MM.1S (cell line): ENCODE data around the gene GNG10.

Source experiments
- CTCF ChIP-seq: fragments of 300-600 bp; sonication (generic); IDR thresholded peaks from 2 replicates; pipeline ENCODE4 v1.5.1; 2016; ENCODE audit warnings: antibody characterized with exemption, low read length, mixed read lengths
- EZH2 ChIP-seq: fragments of 300-600 bp; sonication (generic); optimal IDR thresholded peaks from 2 replicates; pipeline ENCODE3; 2017; ENCODE audit warnings: low read depth, mild to moderate bottlenecking, antibody characterized with exemption, low read length, mixed read lengths
- EZH2phosphoT487 ChIP-seq: fragments of 300-600 bp; sonication (generic); IDR thresholded peaks from 2 replicates; pipeline ENCODE4 v1.6.1; 2018; ENCODE audit warnings: antibody characterized with exemption, low read length

DNA sequence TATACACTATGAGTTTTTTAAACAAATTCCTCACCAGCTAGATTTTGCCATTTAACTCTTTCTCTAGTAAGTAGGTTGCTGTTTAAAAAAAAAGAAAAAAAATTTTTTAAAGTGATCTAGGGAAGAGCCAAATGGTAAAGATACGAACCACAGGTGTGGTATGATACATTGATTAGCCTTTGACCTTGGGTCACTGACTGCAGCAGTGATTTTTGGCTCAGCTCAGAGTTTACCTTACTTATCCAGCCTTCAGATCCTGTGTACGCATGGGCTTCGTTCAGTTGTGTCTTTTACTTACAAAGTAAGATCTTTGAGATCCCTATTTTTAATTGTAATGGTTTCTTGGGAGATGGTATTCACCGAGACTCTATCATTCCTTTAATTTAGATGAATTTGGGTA lies 12.4 kb upstream of the GNG10 start:
- no peak for TF ChIP-seq CTCF
- TF ChIP-seq EZH2 = no peak
- no peak for TF ChIP-seq EZH2phosphoT487
